ENCODE data around the gene VPS8.

Gene VPS8

DNA sequence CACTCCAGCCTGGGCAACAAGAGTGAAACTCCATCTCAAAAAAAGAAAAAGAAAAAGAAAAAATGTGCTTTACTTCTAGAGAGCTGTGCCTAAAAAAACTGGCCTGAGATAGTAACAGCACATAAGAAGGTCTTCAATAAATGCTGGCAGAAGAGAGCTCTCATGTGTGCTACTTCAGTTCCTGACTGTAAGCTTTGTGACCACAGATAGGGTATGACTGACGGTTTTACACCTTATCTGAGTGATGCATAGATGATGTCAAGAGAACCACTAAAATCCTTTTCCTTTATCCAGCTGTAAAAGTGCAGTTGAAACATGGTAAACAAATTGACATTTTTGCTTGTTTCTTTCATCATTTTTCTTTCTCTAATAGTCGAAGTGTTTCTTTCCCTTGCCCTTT lies 213.0 kb downstream of the VPS8 start:
- intact Hi-C loops (cut with DNase I), result no loop called here
- DNase-seq, result no peak

- intact Hi-C loops (cut with DNase I), result no loop called here
- DNase-seq, result no peak
Measured at GRCh38 chr3:185028121-185028520, 216.2 kb downstream of the VPS8 start.

DNA sequence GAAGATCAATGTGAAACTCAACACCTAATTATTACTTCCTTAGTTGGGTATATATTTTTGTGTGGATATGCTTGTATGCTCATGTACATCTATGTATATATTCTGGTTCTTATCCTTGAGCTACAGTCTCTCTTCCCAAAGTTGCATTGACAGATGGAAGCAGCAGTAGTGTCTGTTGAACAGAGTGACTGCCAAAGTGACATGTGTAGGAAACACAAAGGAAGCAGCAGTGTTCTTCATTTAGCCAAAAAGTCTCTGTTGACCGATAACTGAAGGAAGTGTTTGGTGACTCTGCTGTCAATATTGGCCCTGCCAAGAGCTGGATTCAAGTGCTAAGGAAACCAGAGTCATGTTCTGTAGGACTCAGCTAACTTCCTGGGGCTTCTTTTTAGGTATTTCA lies 217.1 kb downstream of the VPS8 start:
- intact Hi-C loops (cut with DNase I), result no loop called here
- DNase-seq, result no peak

DNA sequence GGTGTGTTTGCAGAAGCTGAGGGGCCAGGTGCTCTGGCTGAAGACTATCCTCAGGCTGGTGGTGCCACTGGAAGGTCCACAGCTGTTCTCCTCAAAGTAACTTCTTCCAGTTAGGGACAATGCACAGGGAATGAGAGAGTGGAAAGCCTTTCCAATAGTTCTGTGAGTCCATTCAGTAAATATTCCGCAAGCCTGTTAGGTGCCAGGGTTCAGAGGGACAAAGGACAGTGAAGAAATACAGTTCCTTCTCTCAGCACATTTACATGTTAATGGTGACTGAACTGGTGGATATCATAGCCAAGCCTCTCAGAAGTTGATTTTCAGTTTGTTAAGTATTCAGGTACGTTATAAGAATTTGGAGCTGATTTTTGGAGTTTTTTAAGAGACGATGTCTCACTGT lies 218.4 kb downstream of the VPS8 start:
- intact Hi-C loops (cut with DNase I), result no loop called here
- DNase-seq, result no peak

DNA sequence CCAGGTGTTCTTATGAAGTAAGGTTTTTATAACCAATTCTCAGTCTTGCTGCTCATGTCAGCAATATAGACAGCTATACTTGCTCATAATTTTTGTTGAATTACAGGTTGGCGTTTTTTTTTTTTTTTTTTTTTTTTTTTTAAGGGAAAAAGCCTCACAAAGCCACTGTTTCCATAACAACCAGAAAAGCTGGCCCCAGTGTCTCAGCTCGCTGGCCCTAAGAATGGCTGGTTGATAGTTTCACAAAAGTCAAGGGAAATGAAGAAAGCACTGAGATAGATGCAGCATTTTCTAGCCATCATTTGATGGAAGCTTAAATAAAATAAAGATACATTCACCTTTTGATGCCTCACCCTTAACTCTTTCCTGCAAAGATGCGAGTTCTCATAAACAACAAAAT lies 219.0 kb downstream of the VPS8 start:
- DNase-seq, result no peak
- intact Hi-C loops (cut with DNase I), result no loop called here

- intact Hi-C loops (cut with DNase I), result no loop called here
- no peak for DNase-seq
Measured at GRCh38 chr3:185037801-185038200, 225.8 kb downstream of the VPS8 start.

DNA sequence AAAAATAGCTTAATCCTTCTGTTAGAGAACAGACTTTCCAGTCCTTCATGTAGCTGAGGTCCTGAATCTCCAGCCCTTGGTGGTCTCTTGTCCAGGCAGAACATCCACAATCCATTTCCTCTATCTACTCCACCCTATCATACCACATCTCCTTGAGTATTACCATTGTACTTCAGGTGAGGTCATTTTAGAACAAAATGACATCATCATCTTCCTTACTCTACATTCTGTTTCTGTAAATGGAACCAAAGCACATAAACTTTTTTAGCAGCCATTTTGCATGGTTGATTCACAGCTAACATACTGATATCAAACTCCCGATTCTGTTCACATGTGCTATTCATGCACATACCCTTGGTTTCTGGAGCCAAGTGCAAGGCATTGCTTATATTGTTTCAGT lies 228.5 kb downstream of the VPS8 start:
- intact Hi-C loops (cut with DNase I), result no loop called here
- DNase-seq, result no peak

- intact Hi-C loops (cut with DNase I), result no loop called here
- no peak for DNase-seq
Measured at GRCh38 chr3:185041540-185041939, 229.6 kb downstream of the VPS8 start.

DNA sequence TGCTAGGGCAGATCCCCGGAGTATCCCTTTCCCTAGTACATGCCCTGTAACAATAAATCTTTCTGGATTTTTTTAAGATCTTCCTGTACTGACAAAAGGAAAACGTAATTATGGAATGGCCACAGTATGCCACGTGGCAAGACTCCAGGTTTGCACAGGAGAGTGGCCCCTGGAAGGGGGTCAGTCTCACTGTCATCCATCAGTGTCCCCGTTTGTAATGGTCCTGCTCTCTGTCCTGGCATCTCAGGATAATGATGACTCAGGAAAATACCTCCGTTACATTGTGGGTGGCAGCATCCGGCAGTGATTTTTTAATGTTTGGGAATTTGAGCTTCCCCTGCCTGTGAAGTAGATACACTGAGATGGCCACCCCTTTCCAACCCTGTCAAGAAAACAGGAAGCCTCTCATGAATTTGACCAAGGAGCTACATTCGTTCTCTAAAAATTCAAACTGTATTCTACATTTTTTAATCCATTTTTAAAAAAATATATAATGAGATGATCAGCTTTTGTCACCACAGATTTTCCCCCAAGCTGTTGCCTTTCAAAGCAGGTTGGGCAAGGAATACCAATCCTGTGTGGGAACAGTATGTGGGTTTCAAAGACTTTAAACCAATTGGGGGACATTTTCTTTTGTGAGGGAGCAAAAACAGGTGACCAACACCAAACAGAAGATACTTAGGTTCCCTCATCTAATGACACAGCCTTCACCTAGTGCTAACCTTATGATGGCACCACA lies 230.5 kb downstream of the VPS8 start:
- DNase-seq, result no peak
- intact Hi-C loops (cut with DNase I), result no loop called here

DNA sequence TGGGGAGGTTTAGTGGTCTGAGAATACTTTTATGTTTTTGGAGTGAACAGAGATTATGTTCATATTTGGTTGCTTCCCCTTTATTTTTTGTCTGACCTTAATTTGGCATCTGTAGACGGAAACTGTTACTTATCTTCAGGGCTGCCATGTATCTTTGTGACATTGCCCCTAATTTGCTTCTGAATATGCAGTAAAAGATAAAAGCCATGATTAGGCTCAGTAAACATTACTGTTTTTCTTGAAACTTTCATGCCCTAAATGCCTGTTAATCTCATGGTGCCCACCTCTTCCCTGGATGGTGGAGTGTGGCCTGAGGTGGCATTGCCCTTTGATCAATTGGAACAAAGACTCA lies 234.2 kb downstream of the VPS8 start:
- intact Hi-C loops (cut with DNase I), result no loop called here
- no peak for DNase-seq

GRCh38 chr3:185046603-185047002 lies 234.6 kb downstream of the VPS8 start:
- no peak for DNase-seq
- intact Hi-C loops (cut with DNase I), result no loop called here

DNA sequence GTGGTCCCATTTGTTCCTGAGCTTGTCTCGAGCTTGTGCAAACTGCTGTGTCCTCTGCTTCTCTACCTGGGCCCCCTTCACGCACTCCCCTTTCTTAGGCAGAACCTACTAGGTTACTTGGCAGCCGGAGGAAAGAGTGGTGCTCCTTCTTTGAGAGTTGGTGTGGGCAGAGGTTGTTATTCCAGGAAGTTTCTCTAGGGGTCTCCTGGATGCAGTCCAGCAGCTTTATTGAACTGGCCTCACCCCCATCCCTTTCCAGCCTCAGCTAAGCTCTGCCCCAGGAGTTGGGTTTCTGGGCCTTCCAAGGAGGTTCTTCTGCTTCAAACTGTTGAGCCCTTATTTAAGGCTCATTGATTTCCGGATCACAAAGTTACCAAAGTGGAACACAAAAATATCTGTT lies 237.7 kb downstream of the VPS8 start:
- intact Hi-C loops (cut with DNase I), result no loop called here
- no peak for DNase-seq

GRCh38 chr3:185051801-185052200 lies 239.8 kb downstream of the VPS8 start:
- intact Hi-C loops (cut with DNase I), result no loop called here
- DNase-seq, result peak in 1 of 42 donors; percentile 31

- no peak for DNase-seq
- intact Hi-C loops (cut with DNase I), result no loop called here
Measured at GRCh38 chr3:185052631-185053030, 240.7 kb downstream of the VPS8 start.

GRCh38 chr3:185056908-185057307 lies 244.9 kb downstream of the VPS8 start:
- no peak for DNase-seq
- intact Hi-C loops (cut with DNase I), result no loop called here

DNA sequence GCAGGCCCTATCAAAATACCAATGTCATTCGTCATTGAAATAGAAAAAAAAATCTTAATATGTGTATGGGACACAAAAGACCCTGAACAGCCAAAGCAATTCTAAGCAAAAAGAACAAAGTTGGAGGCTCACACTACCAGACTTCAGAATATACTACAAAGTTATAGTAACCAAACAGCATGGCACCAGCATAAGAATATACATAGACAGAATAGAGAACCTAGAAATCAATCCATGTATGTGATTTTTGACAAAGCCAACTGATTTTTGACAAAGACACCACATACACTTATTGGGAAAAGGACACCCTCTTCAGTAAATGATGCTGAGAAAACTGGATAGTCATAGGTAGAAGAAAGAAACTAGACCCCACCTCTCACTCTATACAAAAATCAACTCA lies 245.9 kb downstream of the VPS8 start:
- no peak for DNase-seq
- intact Hi-C loops (cut with DNase I), result no loop called here

- DNase-seq, result no peak
- intact Hi-C loops (cut with DNase I), result no loop called here
Measured at GRCh38 chr3:185058796-185059195, 246.8 kb downstream of the VPS8 start.

DNA sequence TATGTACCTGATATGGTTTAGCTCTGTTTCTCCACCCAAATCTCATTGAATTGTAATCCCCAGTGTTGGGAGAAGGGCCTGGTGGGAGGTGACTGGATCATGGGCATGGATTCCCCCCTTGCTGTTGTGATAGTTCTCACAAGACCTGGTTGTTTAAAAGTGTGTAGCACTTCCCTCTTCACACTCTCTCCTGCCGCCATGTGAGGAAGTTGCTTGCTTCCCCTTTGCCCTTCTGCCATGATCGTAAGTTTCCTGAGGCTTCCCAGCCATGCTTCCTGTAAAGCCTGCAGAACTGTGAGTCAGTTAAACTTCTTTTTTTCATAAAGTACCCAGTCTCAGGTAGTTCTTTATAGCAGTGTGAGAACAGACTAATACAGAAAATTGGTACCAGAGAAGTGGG lies 247.8 kb downstream of the VPS8 start:
- intact Hi-C loops (cut with DNase I), result no loop called here
- DNase-seq, result no peak

GRCh38 chr3:185060655-185061054 lies 248.7 kb downstream of the VPS8 start:
- intact Hi-C loops (cut with DNase I), result no loop called here
- peak in 1 of 42 donors; percentile 8 for DNase-seq

DNA sequence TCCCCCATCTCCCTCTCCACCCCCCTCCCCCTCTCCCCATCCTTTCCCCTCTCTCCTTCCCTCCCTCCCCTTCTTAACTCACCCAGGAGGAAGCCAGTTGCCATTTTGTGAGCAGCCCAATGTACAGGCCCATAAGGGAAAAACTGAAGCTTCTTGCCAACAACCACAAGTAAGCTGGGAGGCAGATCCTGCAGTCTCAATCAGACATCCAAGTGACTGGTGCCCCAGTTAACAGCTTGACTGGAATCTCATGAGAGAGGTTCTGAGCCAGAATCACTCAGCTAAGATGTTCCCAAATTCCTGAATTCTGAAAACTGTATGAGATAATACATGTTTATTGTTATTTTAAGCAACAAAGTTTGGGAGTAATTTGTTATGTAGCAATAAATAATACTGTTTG lies 250.2 kb downstream of the VPS8 start:
- DNase-seq, result no peak
- intact Hi-C loops (cut with DNase I), result no loop called here

- intact Hi-C loops (cut with DNase I), result no loop called here
- no peak for DNase-seq
Measured at GRCh38 chr3:185063431-185063830, 251.5 kb downstream of the VPS8 start.

DNA sequence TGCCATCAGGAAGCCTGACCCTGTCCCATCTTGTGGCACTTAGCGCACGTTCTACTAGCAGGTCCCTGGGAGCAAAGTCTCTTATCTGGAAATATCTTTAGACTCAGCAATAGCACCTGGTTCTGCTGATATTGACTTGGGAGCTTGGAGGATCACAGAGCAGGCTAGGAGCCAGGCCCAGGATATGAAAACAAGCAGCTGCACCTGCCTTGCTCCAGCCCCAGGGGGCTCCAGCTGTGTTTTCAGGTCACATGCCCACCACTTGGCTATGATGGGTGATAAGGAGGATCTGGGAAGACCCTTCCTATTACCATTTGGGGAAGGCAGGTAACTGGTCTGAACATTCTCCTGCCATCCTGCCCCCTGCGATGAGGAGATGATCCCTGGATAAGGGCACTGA lies 253.1 kb downstream of the VPS8 start:
- peak in 1 of 42 donors; percentile 9 for DNase-seq
- intact Hi-C loops (cut with DNase I), result no loop called here

All from head of caudate nucleus (tissue), 42 donors.